A673 (cell line): ENCODE results near the gene SUOX. TPM values are rescaled to one million over a fixed set of nuclear protein-coding genes. Genes with fewer than 3 reads are reported as not detected.

ENCODE experiments used
- BruUV-seq: library from RNA; stranded (reverse); fragments of 400-500 nt; replicated peaks from 2 replicates; lab custom pipeline; 2021; lab: Mats Ljungman, UMichigan
- CTCF ChIA-PET: fragments of 300-600 bp; sonication (Branson Sonifier 250); formaldehyde crosslinking; loops from one replicate; lab custom pipeline; 2022; ENCODE audit warnings: antibody characterized with exemption; lab: Charles Lee
- POLR2A ChIA-PET: fragments of 300-600 bp; sonication (Branson Sonifier 250); formaldehyde crosslinking; loops from one replicate; lab custom pipeline; 2022; ENCODE audit warnings: antibody characterized with exemption; ENCODE audit not compliant: low non-redundant PET; lab: Charles Lee
- DNase-seq: peaks from one replicate; pipeline ENCODE4 v3.0.0-alpha.2; 2015; ENCODE audit warnings: low spot score
- H3K27ac ChIP-seq: fragments of 200-600 bp; sonication (generic); 2 replicates; pipeline ENCODE4 v1.5.1; 2016; ENCODE audit warnings: mixed run types, low read depth, mild to moderate bottlenecking, mixed read lengths, antibody characterized with exemption, low read length; ENCODE audit not compliant: poor library complexity, severe bottlenecking
- H3K27me3 ChIP-seq: fragments of 200-600 bp; sonication (generic); replicated peaks from 2 replicates; pipeline ENCODE4 v1.6.1; 2017; ENCODE audit warnings: mixed run types, low read depth, mild to moderate bottlenecking, mixed read lengths, antibody characterized with exemption, low read length; ENCODE audit not compliant: insufficient read depth, poor library complexity
- H3K36me3 ChIP-seq: fragments of 200-600 bp; sonication (generic); 2 replicates; pipeline ENCODE4 v1.6.1; 2016; ENCODE audit warnings: mixed run types, mild to moderate bottlenecking, mixed read lengths, antibody characterized with exemption, low read length; ENCODE audit not compliant: insufficient read depth, poor library complexity, severe bottlenecking
- H3K4me1 ChIP-seq: fragments of 200-600 bp; sonication (generic); 2 replicates; pipeline ENCODE4 v1.6.1; 2017; ENCODE audit warnings: mixed run types, mild to moderate bottlenecking, mixed read lengths, antibody characterized with exemption, low read length; ENCODE audit not compliant: insufficient read depth, poor library complexity, severe bottlenecking
- H3K4me3 ChIP-seq: fragments of 200-600 bp; sonication (generic); 2 replicates; pipeline ENCODE4 v1.5.1; 2016; ENCODE audit warnings: low read depth, mixed run types, mild to moderate bottlenecking, mixed read lengths, low read length; ENCODE audit not compliant: poor library complexity, severe bottlenecking
- H3K9me3 ChIP-seq: fragments of 200-600 bp; sonication (generic); 2 replicates; pipeline ENCODE4 v1.6.1; 2016; ENCODE audit warnings: mixed run types, low read depth, mild to moderate bottlenecking, mixed read lengths, antibody characterized with exemption, low read length; ENCODE audit not compliant: poor library complexity, severe bottlenecking
- CTCF ChIP-seq: fragments of 300-800, 200-600 bp; sonication (generic); conservative IDR thresholded peaks from 2 replicates; pipeline ENCODE4 v1.5.1; 2017; ENCODE audit warnings: low read depth, mild to moderate bottlenecking, antibody characterized with exemption, low read length, moderate library complexity, mixed read lengths
- EZH2 ChIP-seq: fragments of 200-600 bp; sonication (generic); IDR thresholded peaks from 2 replicates; pipeline ENCODE4 v1.6.1; 2017; ENCODE audit warnings: borderline replicate concordance, low read depth, mild to moderate bottlenecking, mixed read lengths, antibody characterized with exemption, low read length; ENCODE audit not compliant: poor library complexity, severe bottlenecking
- intact Hi-C: fragments of 100-400 bp; cut with micrococcal nuclease; formaldehyde crosslinking; loops from one replicate; pipeline ENCODE4 v1.10.0; 2022; ENCODE audit not compliant: unreplicated experiment
- total RNA-seq: library from RNA; stranded (reverse); gene quantifications from 2 replicates; pipeline ENCODE4 v1.2.3, GENCODE V29; 2021

SUOX gene
- total RNA-seq, 1 experiment from 2014 or later = 2.2 TPM

GRCh38 chr12:55972911-55973598 lies 24.0 kb upstream of the SUOX start:
- Histone ChIP-seq H3K4me1 (peaks cover 15% of the 10 kb centered on the region), H3K27ac (peak overlapping the region; percentile 69), H3K4me3 (peak overlapping the region; percentile 92), H3K27me3 (no peaks in the 10 kb centered on the region), H3K9me3 (no peaks in the 10 kb centered on the region), H3K36me3 (peaks cover 25% of the 10 kb centered on the region)
- ChIA-PET CTCF (interaction anchor here (0.6 to 1.2 kb wide), 3 partner anchors 33 to 831 kb away, joined by 6 to 7 read pairs (median 6); no protein-coding TSS in a partner anchor), POLR2A (interaction anchor here (0.6 to 0.9 kb wide), 2 partner anchors 47 to 144 kb away, joined by 3 to 28 read pairs; partner anchors contain the start of gene DNAJC14)
- TSS peak; percentile 97 for BruUV-seq
- intact Hi-C loops = no loop called here
- no peak for DNase-seq
- TF ChIP-seq CTCF = no peak
- TF ChIP-seq EZH2 = no peak

DNA sequence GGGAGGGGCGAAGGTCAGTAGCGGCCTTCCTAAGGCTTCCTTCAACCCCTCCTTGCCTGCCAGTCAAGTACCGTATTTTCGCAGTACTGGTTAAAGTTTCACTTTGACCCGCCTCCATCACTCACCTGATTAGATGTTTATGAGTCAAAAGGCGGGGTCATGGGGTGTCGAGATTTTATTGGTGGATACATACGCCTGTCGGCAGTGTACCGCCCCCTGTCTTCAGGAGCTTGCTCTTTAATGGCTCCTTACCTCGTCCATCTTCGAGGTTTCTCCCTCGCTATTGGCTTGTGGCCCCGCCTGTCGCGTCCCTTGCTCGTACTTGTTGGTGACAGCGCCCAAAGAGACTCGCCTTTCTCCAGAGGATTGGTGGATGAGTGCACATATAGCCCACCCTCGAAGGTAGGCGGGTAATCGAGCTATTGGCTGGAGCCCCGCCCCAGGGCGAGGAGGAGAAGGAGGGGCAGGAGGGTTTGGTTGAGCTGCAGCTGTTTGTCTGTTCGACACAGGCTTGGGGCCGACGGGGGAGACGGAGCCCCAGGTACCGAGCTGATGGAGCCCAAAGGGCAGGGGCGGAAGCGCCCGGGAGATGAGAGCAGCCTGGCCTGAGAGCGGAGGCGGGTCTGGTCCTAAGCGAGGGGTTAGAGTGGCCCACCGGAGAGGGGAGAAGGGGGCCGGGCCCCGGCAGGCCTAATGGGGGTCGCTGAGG lies 23.3 kb upstream of the SUOX start, which contains the start of gene RAB5B:
RAB5B (plus strand) TSS at position 480 of the 709 bp plus-strand sequence. CDS start 12,883 bp downstream, outside the sequence.
- intact Hi-C loops = no loop called here
- H3K27me3 ChIP-seq = no peaks in the 10 kb centered on the region
- H3K36me3 ChIP-seq = peaks cover 22% of the 10 kb centered on the region
- POLR2A ChIA-PET = interaction anchor here (0.6 to 0.9 kb wide), 3 partner anchors 33 to 144 kb away, joined by 3 to 28 read pairs (median 3); partner anchors contain the start of gene DNAJC14
- peak; percentile 100 for DNase-seq
- peak within 1 kb of the TSS; percentile 81 for H3K27ac ChIP-seq
- peak within 1 kb of the TSS; percentile 92 for H3K4me3 ChIP-seq
- TF ChIP-seq EZH2 (no peak), CTCF (no peak)
- no peaks in the 10 kb centered on the region for H3K9me3 ChIP-seq
- BruUV-seq = no TSS peak
- peaks cover 8% of the 10 kb centered on the region for H3K4me1 ChIP-seq
- CTCF ChIA-PET = interaction anchor here (0.6 to 1.2 kb wide), 4 partner anchors 22 to 830 kb away, joined by 5 to 7 read pairs (median 6); no protein-coding TSS in a partner anchor

DNA sequence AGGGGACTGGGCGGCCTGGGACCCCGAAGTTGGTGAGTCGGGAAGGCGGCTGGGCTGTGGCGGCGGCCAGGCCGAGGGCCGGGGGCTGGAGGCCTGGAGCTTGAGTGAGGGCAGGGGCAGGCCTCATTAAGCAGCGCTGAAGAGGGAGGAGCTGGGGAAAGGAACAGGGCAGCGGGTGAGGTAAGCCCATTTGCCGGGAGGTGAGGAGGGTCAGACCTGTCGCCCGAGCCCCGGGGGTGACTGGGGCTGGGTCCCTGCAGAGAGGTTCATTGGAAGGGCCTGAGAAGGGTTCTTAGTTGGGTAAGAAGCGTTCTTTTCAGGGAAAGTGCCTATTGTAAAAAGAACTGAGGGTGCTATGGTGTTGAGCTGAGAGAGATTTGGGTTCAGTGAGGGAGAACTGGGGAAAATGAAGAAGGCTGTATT lies 22.8 kb upstream of the SUOX start:
- intact Hi-C loops = no loop called here
- DNase-seq = peak; percentile 27
- H3K4me3 ChIP-seq = peak overlapping the region; percentile 92
- no peak for TF ChIP-seq EZH2
- no peak for TF ChIP-seq CTCF
- H3K9me3 ChIP-seq = no peaks in the 10 kb centered on the region
- H3K27ac ChIP-seq = peak overlapping the region; percentile 81
- no TSS peak for BruUV-seq
- peaks cover 7% of the 10 kb centered on the region for H3K4me1 ChIP-seq
- CTCF ChIA-PET = interaction anchor here (1.2 kb wide), 2 partner anchors 21 to 34 kb away, joined by 5 to 6 read pairs; no protein-coding TSS in a partner anchor
- POLR2A ChIA-PET = interaction anchor here (0.7 kb wide), 1 partner anchor 33 kb away, joined by 3 read pairs; no protein-coding TSS in a partner anchor
- no peaks in the 10 kb centered on the region for H3K27me3 ChIP-seq
- H3K36me3 ChIP-seq = peaks cover 20% of the 10 kb centered on the region
